SU-DHL-6 (cell line): ENCODE measurements around the gene YBX1.

ENCODE experiments used
- EZH2phosphoT487 ChIP-seq: fragments of 200-600 bp; sonication (generic), shearing (Covaris generic); conservative IDR thresholded peaks from 2 replicates; pipeline ENCODE4 v1.6.1; 2018; ENCODE audit warnings: mild to moderate bottlenecking, antibody characterized with exemption, low read length, moderate library complexity, mixed read lengths
- TF ChIP-seq, protein P1 (sequence below): fragments of 200-600 bp; sonication (generic); IDR thresholded peaks from one replicate; pipeline ENCODE4 v1.5.1; 2017; ENCODE audit warnings: antibody characterized with exemption, mild to moderate bottlenecking, low read length, moderate library complexity; ENCODE audit not compliant: insufficient read depth, poor library complexity, severe bottlenecking

DNA sequence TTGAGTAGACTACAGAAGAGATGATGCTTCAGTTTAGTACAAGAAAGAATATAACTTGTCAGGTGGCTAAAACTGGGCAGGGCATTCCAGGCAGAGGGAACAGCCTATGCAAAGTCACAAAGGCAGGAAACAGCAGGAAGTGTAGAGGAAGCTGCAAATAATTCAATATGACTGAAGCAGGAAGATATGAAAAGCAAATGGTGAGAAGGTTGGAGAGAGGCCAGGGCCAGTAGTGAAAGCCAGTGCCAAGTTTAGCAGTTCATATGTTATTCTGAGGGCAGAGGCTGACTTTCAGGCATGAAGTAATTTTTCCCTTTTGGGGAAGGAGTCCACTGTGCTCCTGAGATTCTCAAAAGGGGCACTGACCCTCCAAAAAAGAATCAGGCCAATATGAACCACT, 8.0 kb upstream of the YBX1 start:
- TF ChIP-seq, protein P1, sequence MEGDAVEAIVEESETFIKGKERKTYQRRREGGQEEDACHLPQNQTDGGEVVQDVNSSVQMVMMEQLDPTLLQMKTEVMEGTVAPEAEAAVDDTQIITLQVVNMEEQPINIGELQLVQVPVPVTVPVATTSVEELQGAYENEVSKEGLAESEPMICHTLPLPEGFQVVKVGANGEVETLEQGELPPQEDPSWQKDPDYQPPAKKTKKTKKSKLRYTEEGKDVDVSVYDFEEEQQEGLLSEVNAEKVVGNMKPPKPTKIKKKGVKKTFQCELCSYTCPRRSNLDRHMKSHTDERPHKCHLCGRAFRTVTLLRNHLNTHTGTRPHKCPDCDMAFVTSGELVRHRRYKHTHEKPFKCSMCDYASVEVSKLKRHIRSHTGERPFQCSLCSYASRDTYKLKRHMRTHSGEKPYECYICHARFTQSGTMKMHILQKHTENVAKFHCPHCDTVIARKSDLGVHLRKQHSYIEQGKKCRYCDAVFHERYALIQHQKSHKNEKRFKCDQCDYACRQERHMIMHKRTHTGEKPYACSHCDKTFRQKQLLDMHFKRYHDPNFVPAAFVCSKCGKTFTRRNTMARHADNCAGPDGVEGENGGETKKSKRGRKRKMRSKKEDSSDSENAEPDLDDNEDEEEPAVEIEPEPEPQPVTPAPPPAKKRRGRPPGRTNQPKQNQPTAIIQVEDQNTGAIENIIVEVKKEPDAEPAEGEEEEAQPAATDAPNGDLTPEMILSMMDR, result no peak
- TF ChIP-seq EZH2phosphoT487, result no peak
